ENCODE measurements around the gene SLC52A1. TPM values are rescaled to one million over a fixed set of nuclear protein-coding genes. Genes with fewer than 3 reads are reported as not detected.

SLC52A1 gene
- total RNA-seq, 4 donors from 2014 or later = 0.11 TPM; not detected in 3

DNA sequence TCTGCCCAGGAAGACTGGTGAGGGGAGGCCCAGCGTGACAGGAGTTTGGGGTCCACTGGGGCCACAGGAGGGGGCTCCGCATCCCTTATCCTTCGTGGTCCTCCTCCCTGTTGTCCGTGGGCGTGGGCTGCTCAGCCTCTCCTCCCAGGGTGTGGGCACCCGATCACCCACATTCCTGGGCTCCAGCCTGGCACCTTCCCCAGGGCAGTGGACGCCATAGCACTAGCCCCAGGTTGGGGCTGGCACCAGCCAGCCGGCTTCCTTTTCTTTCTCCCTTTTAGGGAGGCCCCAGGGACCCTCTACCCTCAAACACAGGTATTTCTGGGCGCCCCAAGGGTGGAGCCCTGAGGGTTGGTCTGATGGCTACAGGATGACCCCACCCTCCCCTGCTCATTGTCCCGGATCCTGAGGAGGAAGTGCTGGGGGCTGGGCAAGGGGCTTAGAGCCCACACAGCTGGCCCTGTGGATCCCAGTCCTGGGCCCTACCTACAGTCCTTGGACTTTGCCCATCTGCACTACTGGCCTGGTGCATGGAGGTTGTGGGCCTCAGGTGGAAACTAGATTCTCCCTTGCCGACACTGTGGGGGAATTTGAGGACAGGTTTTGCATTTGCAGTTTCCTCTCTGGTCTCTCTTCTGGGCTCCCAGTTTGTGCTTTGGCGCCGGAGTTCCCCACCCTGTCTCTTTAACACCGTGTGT is 36.3 kb downstream of the SLC52A1 start:
- H3K4me3 ChIP-seq (replicated peaks in 1 of 3) = peak overlapping the region; percentile 91 to 99 (median 93)
- 11 to 14% methylated on average over 12 to 14 of the region's 14 CpGs for WGBS, 2 donors
- H3K9me3 ChIP-seq = no peaks in the 10 kb centered on the region
- no peak for TF ChIP-seq POLR2A (IDR thresholded peaks at IDR 0.05)
- TF ChIP-seq, protein P1, sequence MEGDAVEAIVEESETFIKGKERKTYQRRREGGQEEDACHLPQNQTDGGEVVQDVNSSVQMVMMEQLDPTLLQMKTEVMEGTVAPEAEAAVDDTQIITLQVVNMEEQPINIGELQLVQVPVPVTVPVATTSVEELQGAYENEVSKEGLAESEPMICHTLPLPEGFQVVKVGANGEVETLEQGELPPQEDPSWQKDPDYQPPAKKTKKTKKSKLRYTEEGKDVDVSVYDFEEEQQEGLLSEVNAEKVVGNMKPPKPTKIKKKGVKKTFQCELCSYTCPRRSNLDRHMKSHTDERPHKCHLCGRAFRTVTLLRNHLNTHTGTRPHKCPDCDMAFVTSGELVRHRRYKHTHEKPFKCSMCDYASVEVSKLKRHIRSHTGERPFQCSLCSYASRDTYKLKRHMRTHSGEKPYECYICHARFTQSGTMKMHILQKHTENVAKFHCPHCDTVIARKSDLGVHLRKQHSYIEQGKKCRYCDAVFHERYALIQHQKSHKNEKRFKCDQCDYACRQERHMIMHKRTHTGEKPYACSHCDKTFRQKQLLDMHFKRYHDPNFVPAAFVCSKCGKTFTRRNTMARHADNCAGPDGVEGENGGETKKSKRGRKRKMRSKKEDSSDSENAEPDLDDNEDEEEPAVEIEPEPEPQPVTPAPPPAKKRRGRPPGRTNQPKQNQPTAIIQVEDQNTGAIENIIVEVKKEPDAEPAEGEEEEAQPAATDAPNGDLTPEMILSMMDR (IDR thresholded peaks at IDR 0.05) = no peak
- H3K4me1 ChIP-seq = peaks cover 21 to 26% of the 10 kb centered on the region in 2 donors
- no peaks in the 10 kb centered on the region for H3K27me3 ChIP-seq
- H3K36me3 ChIP-seq = peaks cover 29 to 30% of the 10 kb centered on the region in 2 donors
- DNase-seq = peak; percentile 39 to 41
- intact Hi-C loops (cut with DNase I) = no loop called here
- peak overlapping the region in 2 of 3 donors; percentile 8 to 89 for H3K27ac ChIP-seq

DNA sequence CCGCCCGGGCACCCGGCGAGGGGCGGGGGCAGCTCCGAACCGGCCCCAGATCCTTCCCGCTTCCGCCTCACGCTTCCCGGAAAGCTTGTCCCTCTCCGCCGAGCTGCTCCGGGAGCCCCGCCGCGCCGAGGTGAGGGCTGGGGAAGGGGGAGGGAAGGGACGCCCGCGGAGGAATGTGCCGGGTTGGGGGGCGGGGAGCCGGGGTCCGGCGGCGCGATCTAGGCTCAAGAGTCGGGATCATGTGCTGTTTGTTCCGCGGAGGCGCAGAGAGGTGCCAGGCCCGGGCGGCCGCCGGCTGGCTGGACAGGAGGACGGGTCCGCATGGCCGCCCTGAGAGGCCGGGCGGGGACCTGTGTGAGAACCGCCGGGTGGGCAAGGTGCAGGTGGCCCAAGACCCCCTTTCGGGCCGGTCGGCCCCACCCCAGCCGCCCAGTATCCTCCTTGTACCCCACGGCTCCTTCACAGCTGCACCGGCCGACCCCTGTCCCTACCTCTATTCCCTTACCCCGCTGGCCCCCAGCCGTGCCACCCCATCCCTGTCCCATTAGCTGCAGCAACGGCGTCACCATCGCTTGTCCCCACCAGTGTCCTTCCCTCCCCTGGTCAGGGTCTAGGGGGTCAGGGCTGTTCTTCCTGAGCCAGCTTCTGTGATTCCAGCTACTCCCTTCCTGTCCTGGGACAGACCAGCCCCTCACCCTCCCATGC is 37.0 kb downstream of the SLC52A1 start:
- Histone ChIP-seq H3K36me3 (peaks cover 22 to 23% of the 10 kb centered on the region in 2 donors), H3K27ac (peak overlapping the region; percentile 57 to 99 (median 89)), H3K4me1 (peaks cover 21 to 26% of the 10 kb centered on the region in 2 donors), H3K9me3 (no peaks in the 10 kb centered on the region), H3K4me3 (replicated peaks in 1 of 3) (peak overlapping the region; percentile 91 to 99 (median 93)), H3K27me3 (no peaks in the 10 kb centered on the region)
- intact Hi-C loops (cut with DNase I) = no loop called here
- no peak for TF ChIP-seq POLR2A (IDR thresholded peaks at IDR 0.05)
- TF ChIP-seq, protein P1 (IDR thresholded peaks at IDR 0.05) = no peak
- WGBS, 2 donors = 0 to 1% methylated on average over 7 to 20 of the region's 55 CpGs
- peak; percentile 71 to 80 for DNase-seq

DNA sequence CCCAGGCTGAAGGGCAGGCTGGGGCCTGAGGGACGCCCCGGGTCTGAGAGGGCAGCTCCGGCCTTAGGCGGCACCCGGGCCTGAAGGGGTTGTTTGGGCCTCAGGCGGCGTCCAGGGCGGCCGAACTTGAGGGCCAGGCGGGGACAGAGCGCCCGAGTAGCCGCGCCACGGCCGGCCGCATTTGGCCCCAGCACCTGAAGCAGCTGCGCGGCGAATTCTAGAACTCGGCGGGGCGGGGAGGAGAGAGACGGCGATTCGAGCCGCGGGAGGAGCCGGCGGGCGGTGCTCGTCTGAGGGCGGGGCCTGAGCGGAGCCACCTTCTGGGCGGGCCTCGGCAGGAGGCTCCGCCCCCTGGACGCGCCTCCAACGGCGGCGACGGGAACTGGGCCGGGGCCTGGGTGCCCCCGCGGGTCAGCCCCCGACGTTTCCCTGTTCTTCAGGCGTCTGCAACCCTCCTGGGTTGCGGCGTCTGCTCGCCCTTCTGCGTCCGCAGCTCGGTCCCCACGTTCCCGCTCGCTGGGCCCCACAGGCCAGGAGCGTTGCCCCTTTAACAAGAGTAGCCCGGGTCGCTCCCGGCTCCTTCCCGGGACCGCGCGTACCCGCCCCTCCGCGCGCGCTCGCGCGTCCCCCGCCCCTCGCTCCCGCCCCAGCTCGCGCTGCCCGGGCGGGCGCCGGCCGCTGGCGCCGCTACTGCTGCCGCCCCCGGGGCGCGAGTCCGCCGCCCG is 37.8 kb downstream of the SLC52A1 start, which contains the start of the genes INCA1 and KIF1C:
INCA1 (minus strand) TSS at position 221 of the 725 bp plus-strand sequence. CDS start 3,085 bp downstream, outside the sequence.
KIF1C (plus strand) TSS at position 649 of the 725 bp plus-strand sequence. CDS start 2,297 bp downstream, outside the sequence.
- intact Hi-C loops (cut with DNase I) = no loop called here
- no peaks in the 10 kb centered on the region for H3K27me3 ChIP-seq
- H3K4me3 ChIP-seq (replicated peaks in 1 of 3) = peak within 1 kb of the TSS; percentile 91 to 99 (median 93)
- H3K27ac ChIP-seq = peak within 1 kb of the TSS; percentile 89 to 99 (median 98)
- TF ChIP-seq POLR2A (IDR thresholded peaks at IDR 0.05) = peak in 1 of 2 donors; percentile 93
- TF ChIP-seq, protein P1 (IDR thresholded peaks at IDR 0.05) = peak in 3 of 6 experiments; percentile 20 to 42 (median 28)
- 0% methylated on average over 2 of the region's 93 CpGs; no CpG with 5 or more reads in 1 of the 2 donors for WGBS, 2 donors
- peaks cover 21 to 26% of the 10 kb centered on the region in 2 donors for H3K4me1 ChIP-seq
- peak; percentile 95 to 97 for DNase-seq
- peaks cover 16% of the 10 kb centered on the region in 2 donors for H3K36me3 ChIP-seq
- H3K9me3 ChIP-seq = no peaks in the 10 kb centered on the region

DNA sequence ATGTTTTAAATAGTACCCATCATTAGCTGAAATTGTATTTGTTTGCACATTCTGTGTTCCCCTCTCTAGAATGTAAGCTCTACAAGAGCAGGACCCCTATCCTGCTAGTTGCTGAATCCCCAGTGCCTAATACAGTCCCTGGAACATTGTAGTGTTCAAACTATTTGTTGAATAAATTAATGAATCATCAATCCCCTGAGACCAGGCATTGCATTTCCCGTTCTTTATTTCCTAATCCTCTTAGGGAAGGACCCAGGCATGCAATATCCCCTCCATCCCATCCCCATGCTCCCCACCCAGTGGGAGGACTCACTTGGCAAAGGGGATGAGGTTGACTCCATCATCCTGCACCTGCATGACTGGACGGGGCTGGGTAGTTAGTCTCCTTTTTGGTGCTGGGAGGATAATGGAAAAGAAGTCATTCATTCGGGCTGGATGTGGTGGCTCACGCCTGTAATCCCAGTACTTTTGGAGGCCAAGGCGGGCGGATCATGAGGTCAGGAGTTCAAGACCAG is 41.1 kb downstream of the SLC52A1 start:
- WGBS, 2 donors = 84 to 91% methylated on average over 5 to 6 of the region's 6 CpGs
- no peak for TF ChIP-seq POLR2A (IDR thresholded peaks at IDR 0.05)
- intact Hi-C loops (cut with DNase I) = no loop called here

More for the DNA sequence above, 41.1 kb downstream of the SLC52A1 start:
- peaks cover 13 to 15% of the 10 kb centered on the region in 2 donors for H3K4me1 ChIP-seq
- no peak for DNase-seq
- no peaks in the 10 kb centered on the region for H3K27me3 ChIP-seq
- H3K36me3 ChIP-seq = no peaks in the 10 kb centered on the region
- H3K4me3 ChIP-seq (replicated peaks in 1 of 3) = no peak overlapping the region
- no peaks in the 10 kb centered on the region for H3K9me3 ChIP-seq
- H3K27ac ChIP-seq = no peak overlapping the region
